Type B pancreatic cell (in vitro differentiated cells): ENCODE data around the gene OTP. TPM values are rescaled to one million over a fixed set of nuclear protein-coding genes. Genes with fewer than 3 reads are reported as not detected.

Experiments
- DNase-seq: peaks from one replicate; pipeline ENCODE4 v3.0.0; 2021; ENCODE audit warnings: mixed read lengths; ENCODE audit not compliant: unreplicated experiment; ENCODE audit errors: extremely low spot score
- H3K27ac Mint-ChIP-seq: 2 replicates; pipeline ENCODE4 v1.8.0; 2021; ENCODE audit warnings: mild to moderate bottlenecking, mixed read lengths
- H3K27me3 Mint-ChIP-seq: 2 replicates; pipeline ENCODE4 v1.8.0; 2021; ENCODE audit warnings: mixed read lengths
- H3K36me3 Mint-ChIP-seq: 2 replicates; pipeline ENCODE4 v1.8.0; 2021; ENCODE audit warnings: mixed read lengths
- H3K4me1 Mint-ChIP-seq: one replicate; pipeline ENCODE4 v1.8.0; 2021; ENCODE audit warnings: mixed read lengths; ENCODE audit not compliant: unreplicated experiment
- H3K4me3 Mint-ChIP-seq: 2 replicates; pipeline ENCODE4 v1.8.0; 2021; ENCODE audit warnings: mild to moderate bottlenecking, mixed read lengths
- H3K9me3 Mint-ChIP-seq: 2 replicates; pipeline ENCODE4 v1.8.0; 2021; ENCODE audit warnings: mixed read lengths
- CTCF ChIP-seq: fragments of 200-600 bp; sonication (generic); conservative IDR thresholded peaks from 2 replicates; pipeline ENCODE4 v1.5.0; 2021; ENCODE audit warnings: antibody characterized with exemption, mild to moderate bottlenecking
- total RNA-seq: library from RNA; stranded (reverse); gene quantifications from 2 replicates; pipeline ENCODE4 v1.2.1, GENCODE V29; 2021; ENCODE audit warnings: low replicate concordance

Gene OTP
- total RNA-seq, 1 donor from 2014 or later: 0.17 TPM

GRCh38 chr5:77641963-77642737, 3.6 kb upstream of the OTP start:
- no peak overlapping the region for H3K27ac Mint-ChIP-seq
- H3K4me3 Mint-ChIP-seq: no peak overlapping the region
- H3K9me3 Mint-ChIP-seq: no peaks in the 10 kb centered on the region
- peaks cover 97% of the 10 kb centered on the region for H3K27me3 Mint-ChIP-seq
- no peaks in the 10 kb centered on the region for H3K36me3 Mint-ChIP-seq
- no peak for TF ChIP-seq CTCF
- peaks cover 6% of the 10 kb centered on the region for H3K4me1 Mint-ChIP-seq
- no peak for DNase-seq

- H3K4me1 Mint-ChIP-seq: peaks cover 6% of the 10 kb centered on the region
- H3K9me3 Mint-ChIP-seq: no peaks in the 10 kb centered on the region
- DNase-seq: no peak
- H3K4me3 Mint-ChIP-seq: peak overlapping the region; percentile 73
- H3K27ac Mint-ChIP-seq: no peak overlapping the region
- TF ChIP-seq CTCF: no peak
- H3K36me3 Mint-ChIP-seq: no peaks in the 10 kb centered on the region
- peaks cover 95% of the 10 kb centered on the region for H3K27me3 Mint-ChIP-seq
These were observed 3.0 kb upstream of the OTP start for GRCh38 chr5:77641397-77641943.

- TF ChIP-seq CTCF: no peak
- Mint-ChIP-seq H3K36me3 (no peaks in the 10 kb centered on the region), H3K4me3 (peak overlapping the region; percentile 73), H3K27ac (no peak overlapping the region), H3K9me3 (no peaks in the 10 kb centered on the region), H3K4me1 (peaks cover 6% of the 10 kb centered on the region), H3K27me3 (peaks cover 95% of the 10 kb centered on the region)
- DNase-seq: no peak
These were observed 2.3 kb upstream of the OTP start for GRCh38 chr5:77640589-77641396.

GRCh38 chr5:77638763-77639671, 504 bp upstream of the OTP start:
- H3K4me1 Mint-ChIP-seq: peaks cover 6% of the 10 kb centered on the region
- no peaks in the 10 kb centered on the region for H3K36me3 Mint-ChIP-seq
- no peaks in the 10 kb centered on the region for H3K9me3 Mint-ChIP-seq
- peak; percentile 70 for DNase-seq
- no peak overlapping the region for H3K27ac Mint-ChIP-seq
- TF ChIP-seq CTCF: peak; percentile 39
- peaks cover 97% of the 10 kb centered on the region for H3K27me3 Mint-ChIP-seq
- H3K4me3 Mint-ChIP-seq: peak overlapping the region; percentile 53
